ENCODE results near the gene CPED1.
A peak's percentile ranks its signal among the peaks of the same experiment; 100 is the strongest.
"Not testable (repeated sequence)": the region's sequence is repeated elsewhere in the genome, so short reads cannot be mapped to it uniquely, and the experiment has no call there.

Gene CPED1

GRCh38 chr7:121298831-121299239 lies 310.3 kb downstream of the CPED1 start:
- no peak for DNase-seq
- in situ Hi-C loops (cut with HindIII; ENCODE audit: low pct_ligation_motif_present, low pct_unique_long_range_greater_than_20kb, low sequenced_read_pairs) = no loop called here

DNA sequence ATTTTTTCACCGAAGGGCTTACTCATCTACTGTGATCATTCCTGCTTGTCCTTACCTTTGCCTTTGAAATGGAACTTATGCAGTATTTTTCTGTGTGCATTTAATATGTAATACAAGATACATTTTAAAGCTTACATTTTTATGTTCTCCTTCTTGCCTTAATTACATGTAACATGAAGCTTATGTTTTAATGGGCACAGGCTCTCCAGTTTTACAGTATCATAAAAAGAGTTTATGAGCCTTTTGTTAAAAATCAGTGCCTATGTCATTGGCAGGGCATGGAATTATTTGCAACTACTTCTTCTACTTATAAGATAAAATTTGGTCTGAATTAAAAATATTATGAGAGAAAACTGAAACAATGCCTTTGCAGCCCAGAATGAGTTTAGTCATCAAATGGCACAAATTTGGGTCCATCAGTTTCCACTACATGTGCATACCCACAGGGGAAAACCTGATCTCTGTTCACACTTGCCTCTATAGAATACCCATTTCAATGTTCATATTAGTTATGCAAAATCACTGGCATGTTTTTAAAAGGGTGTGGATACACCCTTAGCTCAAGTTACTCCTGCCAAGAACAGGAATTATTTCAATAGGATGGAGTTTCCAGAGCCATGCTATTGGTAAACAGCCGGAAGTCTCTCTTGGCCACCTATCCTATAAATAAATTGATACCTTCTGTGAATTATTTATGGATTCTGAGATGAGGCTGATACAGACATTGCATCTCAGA lies 312.3 kb downstream of the CPED1 start:
- no peak for DNase-seq
- in situ Hi-C loops (cut with HindIII; ENCODE audit: low pct_ligation_motif_present, low pct_unique_long_range_greater_than_20kb, low sequenced_read_pairs) = no loop called here

GRCh38 chr7:121301446-121302213 lies 313.1 kb downstream of the CPED1 start:
- in situ Hi-C loops (cut with HindIII; ENCODE audit: low pct_ligation_motif_present, low pct_unique_long_range_greater_than_20kb, low sequenced_read_pairs) = no loop called here
- no peak for DNase-seq

DNA sequence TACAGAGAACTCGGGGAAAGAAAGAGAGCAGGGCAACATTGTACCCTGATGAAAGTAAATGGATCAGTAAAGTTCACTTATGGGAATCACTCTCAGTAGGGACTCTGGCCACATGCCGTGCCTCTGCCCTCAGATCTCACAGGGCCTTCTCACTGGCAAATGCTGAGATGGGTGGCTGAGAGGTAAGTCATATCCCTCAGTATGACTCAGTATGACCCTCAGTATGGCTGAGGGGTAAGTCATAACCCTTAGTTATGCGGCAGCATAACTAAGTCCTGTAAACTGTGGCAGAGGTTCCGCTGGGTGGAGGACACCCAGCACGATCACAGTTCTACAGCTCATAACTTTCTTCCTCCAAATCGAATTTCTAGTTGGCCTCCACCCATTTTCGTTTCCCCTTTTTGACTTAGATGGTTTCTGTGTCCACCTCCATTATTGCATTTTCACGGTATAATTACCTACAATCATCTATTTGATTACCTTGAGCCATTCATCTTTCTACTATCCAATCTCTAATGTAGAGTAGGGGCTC lies 313.8 kb downstream of the CPED1 start:
- in situ Hi-C loops (cut with HindIII; ENCODE audit: low pct_ligation_motif_present, low pct_unique_long_range_greater_than_20kb, low sequenced_read_pairs) = no loop called here
- no peak for DNase-seq

DNA sequence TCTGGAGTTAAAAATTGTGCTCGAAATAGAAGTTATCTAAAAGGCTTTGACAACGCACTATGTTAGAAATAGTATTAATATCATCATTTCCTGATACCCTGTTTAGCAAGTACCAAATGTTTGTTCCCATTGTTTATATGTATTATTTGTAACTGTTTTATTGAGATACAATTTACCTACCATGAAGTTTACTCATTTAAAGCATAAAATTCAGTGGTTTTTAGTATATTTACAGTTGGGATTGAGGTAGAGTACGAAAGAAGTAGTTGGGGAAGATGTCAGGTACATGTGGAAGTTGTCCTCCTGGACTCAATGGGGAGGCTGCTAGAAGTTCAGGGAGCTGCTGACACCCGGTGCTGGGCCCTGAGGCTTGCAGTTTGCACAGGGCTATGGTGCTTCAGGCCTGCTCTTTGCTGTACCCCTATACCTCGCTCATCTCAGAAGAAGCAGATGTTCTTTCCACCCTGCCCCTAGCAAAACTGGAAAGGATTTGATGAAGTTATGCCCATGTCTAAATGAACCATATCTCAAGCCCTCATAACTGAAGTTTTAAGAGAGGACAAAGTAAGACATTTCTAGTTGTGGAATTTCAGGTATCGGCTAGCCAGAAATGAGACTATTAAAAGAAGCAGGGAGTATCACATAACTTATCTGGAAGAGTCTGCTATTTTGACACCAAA lies 315.1 kb downstream of the CPED1 start:
- in situ Hi-C loops (cut with HindIII; ENCODE audit: low pct_ligation_motif_present, low pct_unique_long_range_greater_than_20kb, low sequenced_read_pairs) = no loop called here
- DNase-seq = no peak

DNA sequence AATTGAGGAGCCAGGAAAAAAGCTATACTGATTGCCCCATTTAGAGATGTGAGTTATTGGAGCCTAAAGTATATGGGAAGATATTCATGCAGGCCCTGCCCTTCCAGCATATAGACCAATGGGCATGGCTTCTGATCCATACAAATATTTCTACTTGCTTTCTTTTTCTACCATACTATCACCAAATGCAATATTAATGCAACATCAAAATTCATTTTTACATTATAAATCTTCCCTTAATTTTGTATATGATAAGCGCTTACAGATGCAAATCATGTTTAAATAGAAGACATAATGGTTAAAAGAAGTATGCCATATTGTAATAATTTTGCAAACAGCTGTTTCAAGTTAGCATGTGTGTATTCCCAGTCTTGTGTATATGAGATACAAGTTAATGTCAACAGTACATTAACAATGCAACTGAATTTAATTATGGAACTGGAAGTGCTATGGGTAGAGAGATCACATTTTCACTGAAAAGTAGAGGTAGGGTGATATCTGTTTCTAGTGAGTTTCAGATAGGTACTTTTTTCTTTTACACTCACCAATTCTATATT lies 315.7 kb downstream of the CPED1 start:
- in situ Hi-C loops (cut with HindIII; ENCODE audit: low pct_ligation_motif_present, low pct_unique_long_range_greater_than_20kb, low sequenced_read_pairs) = no loop called here
- DNase-seq = no peak

GRCh38 chr7:121305109-121305508 lies 316.6 kb downstream of the CPED1 start:
- in situ Hi-C loops (cut with HindIII; ENCODE audit: low pct_ligation_motif_present, low pct_unique_long_range_greater_than_20kb, low sequenced_read_pairs) = no loop called here
- no peak for DNase-seq

- no peak for DNase-seq
- in situ Hi-C loops (cut with HindIII; ENCODE audit: low pct_ligation_motif_present, low pct_unique_long_range_greater_than_20kb, low sequenced_read_pairs) = no loop called here
Observed at GRCh38 chr7:121306565-121306964, 318.1 kb downstream of the CPED1 start.

DNA sequence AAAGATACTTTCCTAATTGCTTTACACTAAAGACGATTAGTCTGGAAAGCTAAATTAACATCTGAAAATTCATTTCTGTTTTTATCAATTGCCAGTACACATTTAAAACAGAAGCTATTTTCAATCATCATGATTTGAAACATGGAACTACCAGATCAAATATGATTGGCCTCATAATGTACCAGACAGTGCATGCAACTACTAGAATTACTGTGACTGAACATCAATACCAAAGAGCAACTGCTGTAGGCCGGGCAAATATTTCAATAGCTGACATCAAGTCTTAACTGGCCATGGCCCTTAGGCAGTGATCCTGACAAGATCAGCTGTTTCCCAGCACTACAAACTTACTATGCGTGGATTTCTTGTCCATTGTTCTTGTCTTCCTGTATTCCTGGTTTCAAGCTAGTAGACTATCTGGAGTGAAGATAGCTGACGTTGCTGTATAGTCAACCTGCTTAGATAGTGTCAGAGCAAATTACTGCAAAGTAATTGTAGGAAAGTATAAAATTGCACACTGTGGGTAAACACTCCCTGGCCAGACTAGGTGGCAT lies 318.6 kb downstream of the CPED1 start:
- in situ Hi-C loops (cut with HindIII; ENCODE audit: low pct_ligation_motif_present, low pct_unique_long_range_greater_than_20kb, low sequenced_read_pairs) = no loop called here

DNA sequence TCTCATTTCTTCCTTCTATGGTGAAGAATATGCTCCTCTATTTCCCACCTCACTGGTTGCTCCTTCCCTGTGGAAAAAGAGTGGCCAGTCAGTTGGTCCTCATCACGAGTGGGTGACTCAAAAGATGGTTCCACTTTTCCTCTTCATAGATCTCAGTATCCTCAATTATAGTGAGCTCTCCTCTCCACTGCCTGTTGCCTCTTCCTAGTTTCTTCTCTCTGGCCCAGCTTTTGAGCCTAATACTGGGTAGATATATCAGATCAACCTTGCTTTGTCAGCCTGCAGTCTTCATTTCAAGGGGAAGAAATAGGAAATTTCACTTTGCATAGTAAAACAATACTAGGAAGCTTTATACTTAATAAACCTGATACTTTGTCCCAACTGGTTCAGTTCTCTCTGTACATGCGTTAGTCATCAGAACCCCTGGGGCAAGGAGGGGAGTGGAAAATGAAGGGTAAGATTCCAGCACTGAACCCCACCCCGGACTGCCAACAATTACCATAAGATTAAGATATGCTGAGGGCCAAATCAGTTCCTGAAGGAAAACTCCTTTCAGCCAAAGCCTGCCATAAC lies 324.8 kb downstream of the CPED1 start:
- in situ Hi-C loops (cut with HindIII; ENCODE audit: low pct_ligation_motif_present, low pct_unique_long_range_greater_than_20kb, low sequenced_read_pairs) = no loop called here
- no peak for DNase-seq

More for the DNA sequence above, 318.6 kb downstream of the CPED1 start:
- DNase-seq = no peak

- DNase-seq = peak; percentile 25
- in situ Hi-C loops (cut with HindIII; ENCODE audit: low pct_ligation_motif_present, low pct_unique_long_range_greater_than_20kb, low sequenced_read_pairs) = no loop called here
Observed at GRCh38 chr7:121313793-121314676, 325.5 kb downstream of the CPED1 start.

- in situ Hi-C loops (cut with HindIII; ENCODE audit: low pct_ligation_motif_present, low pct_unique_long_range_greater_than_20kb, low sequenced_read_pairs); DNase-seq: not testable (repeated sequence)
Observed at GRCh38 chr7:121315170-121315569, 326.7 kb downstream of the CPED1 start.

GRCh38 chr7:121322460-121322859 lies 333.9 kb downstream of the CPED1 start:
- in situ Hi-C loops (cut with HindIII; ENCODE audit: low pct_ligation_motif_present, low pct_unique_long_range_greater_than_20kb, low sequenced_read_pairs) = no loop called here
- DNase-seq = no peak

DNA sequence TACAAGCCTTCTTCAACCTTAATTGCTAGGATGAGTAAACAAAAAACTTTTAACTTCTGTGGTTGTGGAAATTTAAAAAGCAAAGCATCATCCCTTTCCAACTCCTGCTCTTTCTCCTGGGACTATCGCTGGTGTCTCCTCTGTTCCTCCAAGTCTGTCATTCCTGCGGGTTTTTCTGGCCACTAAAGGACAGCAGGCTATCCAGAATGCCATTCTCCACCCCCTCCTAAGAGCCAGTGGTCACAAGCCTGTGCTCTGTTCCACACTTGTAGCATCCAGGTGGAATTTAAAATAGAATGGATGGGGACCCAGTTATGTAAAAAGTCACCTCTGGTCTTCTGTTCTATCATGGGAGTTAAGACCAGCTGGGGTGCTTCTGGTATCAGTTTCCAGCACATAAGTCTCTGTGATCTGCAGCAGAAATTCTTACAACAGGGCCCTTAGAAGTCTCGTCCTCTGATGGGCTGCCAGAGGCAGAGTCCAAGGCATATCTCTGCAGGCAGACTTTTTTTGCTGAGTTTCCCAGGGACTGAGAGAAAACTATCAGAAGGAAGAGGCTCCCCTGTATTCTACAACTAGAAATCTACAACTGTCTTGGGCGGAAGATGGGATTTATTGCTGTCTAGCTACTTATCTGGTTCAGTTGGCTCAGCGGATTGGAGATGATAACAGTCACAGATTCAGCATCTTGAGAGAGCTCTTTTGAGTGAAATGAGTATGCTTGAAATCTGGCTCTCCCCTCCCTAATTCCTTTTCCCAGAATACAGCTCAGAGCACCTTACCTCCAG lies 335.2 kb downstream of the CPED1 start:
- in situ Hi-C loops (cut with HindIII; ENCODE audit: low pct_ligation_motif_present, low pct_unique_long_range_greater_than_20kb, low sequenced_read_pairs) = no loop called here
- DNase-seq = no peak

DNA sequence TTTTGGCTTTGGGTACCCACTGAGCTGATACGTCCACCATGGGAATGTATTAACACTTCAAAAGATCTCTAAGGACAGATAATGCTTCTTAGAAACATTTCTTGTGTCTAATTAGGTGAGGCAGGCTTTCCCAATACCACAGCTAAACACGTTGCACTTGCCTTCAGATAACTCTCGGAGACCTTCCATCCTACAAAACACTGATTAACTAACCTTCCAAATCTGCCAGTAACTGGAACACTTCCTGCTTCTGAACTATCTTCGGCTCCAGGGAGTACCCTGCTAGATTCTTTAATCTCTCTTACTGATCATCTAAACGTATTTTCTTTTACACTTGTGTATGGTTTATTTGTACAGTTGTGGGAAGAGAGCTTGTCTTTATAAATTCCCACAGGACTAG lies 339.2 kb downstream of the CPED1 start:
- in situ Hi-C loops (cut with HindIII; ENCODE audit: low pct_ligation_motif_present, low pct_unique_long_range_greater_than_20kb, low sequenced_read_pairs) = no loop called here
- DNase-seq = no peak

- DNase-seq = no peak
- in situ Hi-C loops (cut with HindIII; ENCODE audit: low pct_ligation_motif_present, low pct_unique_long_range_greater_than_20kb, low sequenced_read_pairs) = no loop called here
Observed at GRCh38 chr7:121328508-121329190, 340.1 kb downstream of the CPED1 start, which contains the start of gene WNT16. Gene WNT16, plus strand, starts transcription at chr7:121329000. Its CDS starts 293 bp downstream, at chr7:121329293.

All from ACHN (cell line).